Chondrocyte (in vitro differentiated cells): ENCODE measurements around the gene THSD4. TPM values are rescaled to one million over a fixed set of nuclear protein-coding genes. Genes with fewer than 3 reads are reported as not detected.

ENCODE experiments used
- DNase-seq: peaks from one replicate; pipeline ENCODE4 v3.0.0; 2021; ENCODE audit warnings: mixed read lengths, low spot score
- H3K27ac Mint-ChIP-seq: one replicate; pipeline ENCODE4 v1.8.0; 2021; ENCODE audit warnings: mild to moderate bottlenecking, moderate library complexity, mixed read lengths; ENCODE audit not compliant: unreplicated experiment
- H3K27me3 Mint-ChIP-seq: 2 replicates; pipeline ENCODE4 v1.8.0; 2021; ENCODE audit warnings: low read depth, mixed read lengths
- H3K36me3 Mint-ChIP-seq: 2 replicates; pipeline ENCODE4 v1.8.0; 2021; ENCODE audit warnings: low read depth, mixed read lengths
- H3K4me1 Mint-ChIP-seq: 2 replicates; pipeline ENCODE4 v1.8.0; 2021; ENCODE audit warnings: low read depth, mild to moderate bottlenecking, mixed read lengths
- H3K4me3 Mint-ChIP-seq: one replicate; pipeline ENCODE4 v1.8.0; 2021; ENCODE audit warnings: mild to moderate bottlenecking, moderate library complexity, mixed read lengths; ENCODE audit not compliant: unreplicated experiment
- H3K9me3 Mint-ChIP-seq: 2 replicates; pipeline ENCODE4 v1.8.0; 2021; ENCODE audit warnings: low read depth, mixed read lengths
- CTCF ChIP-seq: fragments of 200-600 bp; sonication (generic); IDR thresholded peaks from 2 replicates; pipeline ENCODE4 v1.5.0; 2021; ENCODE audit warnings: antibody characterized with exemption, mild to moderate bottlenecking, moderate library complexity
- total RNA-seq: library from RNA; stranded (reverse); gene quantifications from 3 replicates; pipeline ENCODE4 v1.2.1, GENCODE V29; 2021

The THSD4 gene
- total RNA-seq, 1 donor from 2014 or later = 3.4 TPM

- H3K4me1 Mint-ChIP-seq = peaks cover 6% of the 10 kb centered on the region
- H3K36me3 Mint-ChIP-seq = no peaks in the 10 kb centered on the region
- H3K27ac Mint-ChIP-seq = no peak overlapping the region
- no peak for DNase-seq
- no peak overlapping the region for H3K4me3 Mint-ChIP-seq
- peaks cover 2% of the 10 kb centered on the region for H3K27me3 Mint-ChIP-seq
- no peaks in the 10 kb centered on the region for H3K9me3 Mint-ChIP-seq
- TF ChIP-seq CTCF = no peak
Observed at GRCh38 chr15:71194286-71194685, 79.0 kb downstream of the THSD4 start.

- Mint-ChIP-seq H3K4me3 (no peak overlapping the region), H3K4me1 (peaks cover 6% of the 10 kb centered on the region), H3K27me3 (peaks cover 2% of the 10 kb centered on the region), H3K9me3 (no peaks in the 10 kb centered on the region), H3K36me3 (no peaks in the 10 kb centered on the region), H3K27ac (no peak overlapping the region)
- DNase-seq = no peak
- peak; percentile 61 for TF ChIP-seq CTCF
Observed at GRCh38 chr15:71195242-71195641, 80.0 kb downstream of the THSD4 start.

DNA sequence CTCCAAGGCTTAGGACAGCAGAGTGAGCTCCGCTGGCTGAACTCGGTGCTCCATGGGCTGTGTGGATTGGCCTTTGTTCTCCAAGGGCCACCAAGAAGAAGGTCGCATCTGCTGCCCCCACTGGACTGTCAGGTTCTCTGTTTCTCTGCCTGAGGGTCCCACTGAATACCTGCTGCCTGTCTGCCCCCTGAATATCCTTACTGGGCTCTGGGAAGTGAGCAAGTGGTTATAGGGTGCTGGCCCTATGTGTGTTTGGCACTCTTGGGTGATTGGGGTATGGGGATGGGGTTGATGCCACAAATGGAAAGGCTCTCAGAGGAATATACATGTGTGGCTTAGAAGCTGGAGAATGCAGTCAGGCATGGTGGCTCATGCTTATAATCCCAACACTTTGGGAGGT, 82.3 kb downstream of the THSD4 start:
- Mint-ChIP-seq H3K27ac (no peak overlapping the region), H3K27me3 (no peaks in the 10 kb centered on the region), H3K9me3 (no peaks in the 10 kb centered on the region), H3K4me1 (peaks cover 6% of the 10 kb centered on the region), H3K4me3 (no peak overlapping the region), H3K36me3 (no peaks in the 10 kb centered on the region)
- no peak for TF ChIP-seq CTCF
- DNase-seq = no peak

GRCh38 chr15:71198846-71199245, 83.6 kb downstream of the THSD4 start:
- H3K9me3 Mint-ChIP-seq = no peaks in the 10 kb centered on the region
- peaks cover 1% of the 10 kb centered on the region for H3K27me3 Mint-ChIP-seq
- no peak for DNase-seq
- H3K4me1 Mint-ChIP-seq = peaks cover 6% of the 10 kb centered on the region
- no peak for TF ChIP-seq CTCF
- no peaks in the 10 kb centered on the region for H3K36me3 Mint-ChIP-seq
- no peak overlapping the region for H3K4me3 Mint-ChIP-seq
- no peak overlapping the region for H3K27ac Mint-ChIP-seq

- Mint-ChIP-seq H3K9me3 (no peaks in the 10 kb centered on the region), H3K27ac (no peak overlapping the region), H3K4me1 (peaks cover 6% of the 10 kb centered on the region), H3K27me3 (peaks cover 1% of the 10 kb centered on the region), H3K4me3 (no peak overlapping the region), H3K36me3 (no peaks in the 10 kb centered on the region)
- TF ChIP-seq CTCF = no peak
- DNase-seq = no peak
Observed at GRCh38 chr15:71199384-71200351, 84.4 kb downstream of the THSD4 start.
